GM21576 (cell line): ENCODE data around the gene SLC2A4.
"Not testable (repeated sequence)": the region's sequence is repeated elsewhere in the genome, so short reads cannot be mapped to it uniquely, and the experiment has no call there.

Experiments
- ATAC-seq: cut with Tn5 transposase; IDR thresholded peaks from one replicate; pipeline ENCODE4 v1.9.1; 2021; ENCODE audit warnings: mild to moderate bottlenecking, moderate library complexity; ENCODE audit not compliant: unreplicated experiment

Gene SLC2A4

DNA sequence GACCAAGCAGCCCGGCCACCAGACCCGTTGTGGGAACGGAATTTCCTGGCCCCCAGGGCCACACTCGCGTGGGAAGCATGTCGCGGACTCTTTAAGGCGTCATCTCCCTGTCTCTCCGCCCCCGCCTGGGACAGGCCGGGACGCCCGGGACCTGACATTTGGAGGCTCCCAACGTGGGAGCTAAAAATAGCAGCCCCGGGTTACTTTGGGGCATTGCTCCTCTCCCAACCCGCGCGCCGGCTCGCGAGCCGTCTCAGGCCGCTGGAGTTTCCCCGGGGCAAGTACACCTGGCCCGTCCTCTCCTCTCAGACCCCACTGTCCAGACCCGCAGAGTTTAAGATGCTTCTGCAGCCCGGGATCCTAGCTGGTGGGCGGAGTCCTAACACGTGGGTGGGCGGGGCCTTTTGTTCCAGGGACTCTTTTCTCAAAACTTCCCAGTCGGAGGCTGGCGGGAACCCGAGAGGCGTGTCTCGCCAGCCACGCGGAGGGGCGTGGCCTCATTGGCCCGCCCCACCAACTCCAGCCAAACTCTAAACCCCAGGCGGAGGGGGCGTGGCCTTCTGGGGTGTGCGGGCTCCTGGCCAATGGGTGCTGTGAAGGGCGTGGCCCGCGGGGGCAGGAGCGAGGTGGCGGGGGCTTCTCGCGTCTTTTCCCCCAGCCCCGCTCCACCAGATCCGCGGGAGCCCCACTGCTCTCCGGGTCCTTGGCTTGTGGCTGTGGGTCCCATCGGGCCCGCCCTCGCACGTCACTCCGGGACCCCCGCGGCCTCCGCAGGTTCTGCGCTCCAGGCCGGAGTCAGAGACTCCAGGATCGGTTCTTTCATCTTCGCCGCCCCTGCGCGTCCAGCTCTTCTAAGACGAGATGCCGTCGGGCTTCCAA, at the start of gene SLC2A4:
TSS of gene SLC2A4 (plus strand) at position 645 of the 879 bp plus-strand sequence. CDS start at position 862, 217 bp downstream.
- peak; percentile 59 for ATAC-seq

DNA sequence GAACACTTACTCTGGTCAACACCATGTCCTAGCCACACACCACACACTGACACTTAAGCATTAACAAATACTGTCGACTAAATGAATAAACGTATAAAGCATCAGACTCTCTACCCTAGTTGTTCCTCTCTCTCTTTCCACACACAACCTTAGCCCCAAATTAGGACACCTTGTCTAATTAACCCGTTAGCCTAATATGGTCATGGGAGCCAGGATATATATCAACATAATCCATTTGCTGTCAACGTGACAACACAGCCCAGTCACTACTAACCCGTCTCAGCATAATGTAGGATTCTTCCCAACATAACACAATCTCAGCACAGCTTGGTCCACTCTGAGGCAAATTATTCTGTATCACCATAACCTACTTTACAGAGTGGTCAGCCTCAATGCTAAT, 49.4 kb upstream of the SLC2A4 start:
- ATAC-seq, result no peak

DNA sequence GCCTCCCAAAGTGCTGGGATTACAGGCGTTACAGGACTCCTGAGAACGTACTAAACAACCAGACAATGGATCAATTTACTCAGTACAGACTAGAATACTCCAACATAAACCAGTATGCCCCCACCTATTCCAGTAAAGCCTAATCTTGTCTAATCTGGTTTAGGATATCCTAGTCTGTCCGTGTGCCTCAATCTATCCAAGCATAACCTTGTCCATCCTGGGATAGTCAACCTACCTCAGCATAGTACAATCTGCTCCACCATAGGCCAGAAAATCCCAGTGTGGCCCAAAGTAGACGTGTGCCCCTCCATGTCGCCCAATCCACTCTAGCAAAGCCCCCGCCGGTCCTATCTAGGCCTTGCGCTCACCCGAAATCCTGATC, 47.8 kb upstream of the SLC2A4 start:
- ATAC-seq, result no peak

DNA sequence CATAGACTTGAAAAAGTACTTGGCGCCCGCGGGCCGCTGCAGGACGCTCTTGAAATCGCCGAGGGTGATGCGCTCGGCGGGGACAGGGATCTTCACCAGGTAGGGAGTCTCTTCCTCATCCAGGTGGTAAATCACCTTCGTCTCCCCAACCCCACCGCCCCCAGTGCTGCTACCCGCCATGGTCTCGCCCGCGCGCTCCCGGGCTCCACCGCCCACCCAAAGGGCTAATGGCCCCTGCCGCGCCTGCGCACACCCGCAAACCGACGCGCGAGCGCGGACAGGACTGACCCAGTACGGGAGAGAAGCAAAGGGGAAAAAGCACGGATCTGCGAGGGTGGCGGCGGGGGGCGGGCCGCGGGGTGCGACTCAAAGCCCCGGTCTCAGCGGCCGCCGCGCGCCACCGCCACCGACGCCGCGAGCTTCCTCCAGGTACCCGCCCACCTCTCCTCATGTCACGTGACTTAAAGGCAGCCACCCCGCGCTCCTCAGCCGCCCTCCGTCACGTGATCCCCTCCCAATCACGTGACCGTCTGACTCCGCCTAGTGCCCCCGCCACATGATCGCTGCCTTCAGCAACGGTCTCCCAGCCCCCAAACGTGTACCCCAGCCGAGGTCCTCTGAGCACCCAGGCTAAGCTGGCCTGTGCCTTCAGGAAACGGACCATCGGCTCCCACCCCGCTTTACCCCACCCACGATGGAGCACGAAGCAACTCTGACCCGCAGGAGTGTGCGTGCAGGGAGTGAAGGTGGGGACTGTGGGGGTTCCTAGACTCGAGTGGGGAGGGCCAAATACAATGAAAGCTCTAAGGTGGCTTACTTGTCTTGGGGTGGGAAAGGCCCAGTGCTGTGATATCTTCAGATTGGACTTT, 47.2 kb upstream of the SLC2A4 start, which contains the start of gene DVL2:
TSS of gene DVL2 (minus strand) at position 435 of the 869 bp plus-strand sequence. CDS start at position 180, 255 bp downstream.
- ATAC-seq, result peak; percentile 39

DNA sequence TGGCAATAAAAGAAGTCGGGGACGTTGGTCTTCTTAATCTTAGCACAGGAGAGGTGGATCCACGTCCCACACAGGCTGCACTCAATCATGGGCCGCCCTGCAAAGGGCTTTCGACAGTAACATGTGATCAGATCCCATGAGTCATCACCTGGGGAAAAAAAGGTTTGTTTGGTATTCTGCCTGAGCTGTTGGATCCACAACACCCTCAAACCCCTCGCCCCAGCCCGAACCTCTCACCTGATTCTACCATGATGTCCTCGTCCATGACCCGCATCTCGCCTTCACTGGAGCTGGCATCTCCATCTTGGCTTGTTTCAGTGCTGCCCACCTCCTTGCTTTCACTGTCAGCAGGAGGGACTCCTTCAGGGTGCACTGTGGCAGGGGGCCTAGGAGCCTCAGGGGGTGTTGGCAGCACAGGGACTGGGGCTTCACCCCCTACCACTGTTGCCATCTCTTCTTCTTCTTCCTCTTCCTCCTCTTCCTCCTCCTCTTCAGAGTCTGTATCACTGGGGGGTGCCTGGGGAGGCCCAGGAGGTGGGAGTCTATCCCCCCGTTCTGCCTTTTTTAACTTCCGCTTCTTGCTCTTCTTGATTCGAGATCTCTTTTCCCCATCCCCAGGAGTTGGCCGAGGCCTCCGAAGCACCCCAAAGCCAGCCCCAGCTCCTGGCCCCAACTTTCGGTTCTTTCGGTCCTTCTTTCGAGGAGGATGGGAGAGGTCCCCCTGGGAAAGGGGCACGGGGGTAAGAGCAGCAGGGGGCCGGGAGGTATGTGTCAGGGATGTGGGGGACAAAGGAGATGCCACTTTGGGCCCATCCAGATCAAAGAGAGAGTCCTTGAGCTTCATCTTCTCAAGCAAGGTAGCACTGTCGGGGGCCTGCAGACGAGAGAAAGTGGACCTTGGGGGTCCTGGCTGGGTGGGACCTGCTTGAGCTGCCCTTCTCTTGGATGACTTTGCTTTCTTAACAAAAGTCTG, 45.5 kb upstream of the SLC2A4 start:
- no peak for ATAC-seq

DNA sequence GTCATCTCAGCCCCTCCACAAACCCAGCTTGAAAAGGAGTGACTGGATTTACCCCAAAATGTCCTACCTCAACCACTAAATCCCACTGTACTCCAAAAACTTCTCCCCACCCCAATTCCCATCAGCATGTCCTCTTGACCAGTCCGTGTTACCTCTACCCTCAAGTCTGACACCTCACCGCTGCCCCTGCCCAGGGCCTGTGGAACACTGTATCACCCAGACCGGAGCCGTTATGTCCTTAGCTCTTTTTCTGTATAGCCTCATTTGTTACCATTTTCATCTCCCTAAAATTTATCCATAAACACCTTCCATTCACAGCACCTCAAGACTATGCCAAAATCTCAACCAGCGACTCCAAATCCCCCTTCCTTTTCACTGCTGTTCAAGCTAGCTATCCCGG, 44.7 kb upstream of the SLC2A4 start:
- ATAC-seq, result no peak

DNA sequence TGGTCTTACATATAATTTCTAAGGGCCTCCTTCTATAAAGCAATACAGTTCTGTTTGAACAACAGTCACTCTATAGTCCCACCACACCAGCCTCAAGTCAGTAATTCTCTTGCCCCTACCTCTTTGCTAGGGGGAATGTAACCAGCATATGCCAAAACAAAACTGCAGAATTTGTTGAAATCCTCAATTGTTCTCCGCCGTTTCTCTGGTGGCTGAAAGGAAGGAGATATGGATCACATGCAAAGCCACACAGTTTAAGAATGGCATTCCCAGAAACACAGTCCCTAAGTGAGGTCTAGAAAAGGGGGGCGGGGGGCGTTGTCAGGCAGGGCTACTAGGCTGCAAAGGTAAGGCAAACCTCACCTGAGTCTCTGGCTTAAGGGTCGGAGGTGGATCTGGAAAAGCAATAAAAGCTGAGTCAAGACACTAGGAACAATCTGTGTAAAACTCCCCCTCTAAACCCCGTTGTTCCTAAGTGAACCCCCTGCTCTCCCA, 44.2 kb upstream of the SLC2A4 start:
- ATAC-seq, result no peak

DNA sequence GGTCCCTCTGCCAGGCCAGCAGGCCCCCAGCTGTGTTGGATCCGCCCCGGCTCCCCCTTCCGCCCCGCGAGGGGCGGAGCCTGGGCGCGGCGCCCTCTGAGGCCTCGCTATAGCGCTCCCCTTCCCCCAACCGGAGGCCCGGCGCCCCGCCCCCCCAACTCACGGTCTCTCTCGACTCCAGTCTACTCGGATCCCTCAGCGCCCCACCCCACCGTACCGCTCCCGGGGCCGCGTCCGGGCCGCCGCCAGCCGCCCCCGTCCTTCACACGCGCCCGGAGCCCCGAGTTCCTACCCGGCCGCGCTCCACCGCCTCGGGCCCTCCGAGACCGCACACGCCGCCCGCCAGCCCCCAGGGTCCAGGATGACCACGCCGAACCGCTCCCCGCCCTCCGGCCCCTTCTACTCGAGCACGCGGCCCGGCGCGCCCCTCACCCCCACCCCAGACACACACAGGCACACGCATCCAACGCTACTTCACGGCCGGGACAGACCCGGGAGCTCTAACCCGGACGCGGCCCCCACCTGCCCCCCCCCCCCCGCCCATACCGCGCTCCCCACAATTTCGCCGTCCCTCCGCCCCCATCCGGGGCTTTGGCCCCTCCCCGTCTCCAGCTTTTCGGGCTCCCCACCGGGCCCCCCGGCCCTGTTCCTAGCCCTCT, 43.6 kb upstream of the SLC2A4 start:
- no peak for ATAC-seq

DNA sequence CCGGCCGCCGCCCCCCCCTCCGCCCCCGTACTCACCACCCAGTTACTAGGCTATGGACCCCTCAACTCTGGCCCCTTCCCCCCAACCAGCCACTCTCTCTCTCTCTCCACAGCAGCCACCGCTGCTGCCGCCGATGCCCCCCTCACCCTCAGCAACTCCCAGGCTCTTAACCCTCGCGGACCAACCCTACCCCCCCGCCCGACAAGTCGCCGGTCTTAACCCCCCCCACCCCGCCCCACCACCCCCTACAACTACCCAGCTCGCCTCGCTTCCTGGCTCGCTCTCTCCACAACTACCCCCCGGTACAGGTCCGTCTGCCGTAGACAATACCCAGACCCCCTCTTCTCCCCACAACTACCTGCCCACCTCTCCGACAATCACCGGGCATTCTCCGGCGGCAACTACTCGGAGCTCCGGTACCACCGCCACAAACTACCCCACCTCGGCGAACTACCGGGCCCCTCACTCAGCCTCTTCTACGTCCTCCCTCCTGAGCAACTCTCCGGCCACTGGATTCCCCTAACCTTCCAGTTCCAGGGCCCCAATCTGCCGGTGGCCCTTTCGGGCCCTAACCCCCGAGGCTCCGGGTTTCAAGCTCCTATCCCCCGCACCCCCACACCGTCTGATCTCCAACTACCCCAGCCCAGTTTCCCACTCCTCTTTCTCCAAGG, 43.0 kb upstream of the SLC2A4 start:
- no peak for ATAC-seq

DNA sequence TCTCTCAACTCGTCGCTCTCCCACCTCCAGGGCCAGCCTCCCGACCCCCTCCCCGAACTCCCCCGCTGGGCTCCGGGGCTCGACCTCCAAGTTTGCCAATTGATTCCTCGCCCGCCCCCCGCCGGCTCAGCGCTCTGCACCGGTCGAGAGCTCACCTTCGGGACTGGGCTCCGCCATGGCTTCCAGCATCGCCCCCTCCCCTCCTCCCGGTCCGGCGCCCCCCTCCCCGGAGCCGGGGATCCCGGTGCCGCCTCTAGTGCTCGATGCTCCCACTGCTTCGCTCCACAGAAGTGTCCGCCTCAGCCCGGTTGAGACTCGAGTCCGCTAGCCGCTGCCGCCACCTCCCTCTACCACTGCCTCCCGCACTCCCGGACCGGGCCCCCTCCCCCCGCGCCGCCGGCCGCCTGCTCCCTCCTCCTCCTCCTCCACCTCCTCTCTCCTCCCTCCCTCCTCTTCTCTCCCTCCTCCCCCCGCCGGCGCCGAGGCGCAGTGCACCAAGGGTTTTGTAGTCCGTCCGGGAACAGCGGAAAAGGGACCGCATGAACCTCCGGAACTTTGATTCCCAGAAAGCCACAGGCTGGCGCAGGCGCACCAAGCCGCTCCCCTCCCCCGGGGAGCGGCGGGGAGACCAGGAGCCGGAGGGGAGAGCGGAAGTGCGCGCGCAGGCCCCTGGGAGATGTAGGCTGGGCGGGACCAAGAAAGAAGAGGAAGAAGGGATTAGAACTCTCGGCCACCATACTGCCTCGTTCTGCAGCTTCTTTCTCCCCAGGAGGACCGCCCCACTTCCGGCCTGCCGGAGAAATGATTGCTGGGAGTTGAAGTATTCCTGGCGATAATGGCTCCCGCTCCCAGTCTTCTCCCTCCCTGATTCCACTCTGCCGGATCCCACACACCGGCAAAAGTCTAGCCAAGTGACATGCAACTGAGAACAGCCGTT, 42.2 kb upstream of the SLC2A4 start, which contains the start of gene PHF23:
TSS of gene PHF23 (minus strand) at position 367 of the 937 bp plus-strand sequence. CDS start at position 189, 178 bp downstream.
- peak; percentile 47 for ATAC-seq

DNA sequence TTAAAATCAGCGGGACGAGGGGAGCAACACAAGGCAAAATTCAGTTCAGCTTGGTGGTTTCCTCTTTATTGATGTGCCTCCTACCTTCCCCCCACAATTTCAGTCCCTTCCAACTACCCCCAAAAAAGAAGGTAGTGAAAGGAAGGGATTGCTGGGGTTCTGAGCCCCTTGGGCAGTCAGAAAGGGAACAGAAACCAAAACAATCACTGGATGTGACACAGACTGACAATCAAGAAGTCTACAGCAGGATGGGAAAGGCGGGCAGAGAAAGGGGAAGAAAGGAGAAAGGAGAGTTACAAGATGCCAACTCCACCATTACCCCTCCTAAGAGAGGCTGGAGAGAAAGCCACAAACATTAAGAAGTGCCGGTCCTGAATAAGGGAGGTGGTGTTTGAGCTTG, 41.1 kb upstream of the SLC2A4 start:
- ATAC-seq, result no peak

DNA sequence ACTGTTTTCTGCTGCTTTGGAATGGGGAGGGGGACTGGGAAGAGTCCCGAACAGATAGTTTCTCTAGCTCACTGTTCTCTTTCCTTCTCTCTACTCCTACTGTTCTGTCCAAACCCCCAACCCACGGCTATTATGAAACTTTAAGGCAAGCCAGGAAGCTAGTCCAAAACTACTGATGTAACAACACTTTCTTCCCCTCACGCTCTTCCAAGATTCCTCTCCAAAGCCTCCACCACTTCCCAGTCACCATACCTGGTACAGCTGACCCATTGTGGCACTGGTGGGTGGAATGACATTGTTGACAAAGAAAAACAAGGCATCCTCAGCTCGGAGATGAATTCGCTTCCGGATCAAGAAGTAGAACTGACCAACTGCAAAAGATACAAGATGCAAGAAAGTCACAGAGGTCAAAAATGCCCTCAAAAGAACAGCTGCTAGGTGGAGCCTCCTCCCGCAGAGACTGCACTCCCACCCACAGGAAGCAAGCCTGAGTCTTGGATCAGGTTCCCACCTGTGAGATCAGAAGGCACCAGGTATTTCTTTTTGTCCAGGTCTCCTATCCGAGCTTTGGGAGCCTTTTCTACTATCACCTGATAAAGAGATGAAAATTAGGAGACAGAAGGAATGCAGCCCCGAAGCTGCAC, 40.3 kb upstream of the SLC2A4 start:
- ATAC-seq, result no peak

DNA sequence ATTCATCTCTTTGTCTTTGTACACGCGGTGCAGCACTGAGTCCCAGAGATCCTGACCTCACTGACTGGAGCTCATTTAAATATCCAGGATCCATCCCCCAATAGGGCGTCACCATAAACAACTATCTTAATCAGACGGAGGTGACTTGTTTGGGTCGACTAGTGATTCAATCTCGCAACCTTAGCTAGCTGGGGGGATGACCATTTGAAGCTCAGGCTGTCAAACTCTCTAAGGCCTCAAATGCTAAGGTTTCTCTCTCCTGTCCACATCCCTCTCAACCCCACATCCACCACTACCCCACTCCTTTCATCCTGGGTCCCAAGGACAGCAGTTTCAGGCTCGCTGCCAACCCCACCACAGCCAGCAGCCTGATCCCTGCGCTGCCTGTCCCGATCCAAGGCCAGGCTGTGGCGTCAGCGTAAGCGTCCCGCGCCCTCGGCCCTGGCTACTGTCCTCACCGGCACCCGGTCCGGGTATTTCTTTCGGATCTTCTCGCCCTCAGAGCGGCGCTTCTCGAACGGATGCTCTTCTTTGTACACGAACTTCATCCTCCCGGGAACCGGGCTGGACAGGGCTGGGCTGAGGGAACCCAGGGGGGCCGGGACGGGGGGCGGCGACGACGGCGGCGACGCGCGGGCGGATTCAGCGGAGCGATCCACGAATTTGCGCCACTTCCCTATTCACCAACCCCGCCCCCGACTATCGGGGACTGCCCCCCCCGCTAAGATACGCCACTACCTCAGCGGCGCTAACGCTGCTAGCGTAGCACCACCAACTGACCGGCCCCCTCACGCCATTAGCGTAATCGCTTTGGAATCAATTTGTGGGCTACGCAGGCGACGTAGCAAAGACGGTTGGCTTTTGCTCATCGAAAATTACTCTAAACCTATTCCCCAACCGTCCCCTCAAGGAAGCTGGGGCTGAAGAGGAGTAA, 39.5 kb upstream of the SLC2A4 start, which contains the start of gene GABARAP:
TSS of gene GABARAP (minus strand) at position 667 of the 934 bp plus-strand sequence. CDS start at position 548, 119 bp downstream.
- ATAC-seq, result no peak

DNA sequence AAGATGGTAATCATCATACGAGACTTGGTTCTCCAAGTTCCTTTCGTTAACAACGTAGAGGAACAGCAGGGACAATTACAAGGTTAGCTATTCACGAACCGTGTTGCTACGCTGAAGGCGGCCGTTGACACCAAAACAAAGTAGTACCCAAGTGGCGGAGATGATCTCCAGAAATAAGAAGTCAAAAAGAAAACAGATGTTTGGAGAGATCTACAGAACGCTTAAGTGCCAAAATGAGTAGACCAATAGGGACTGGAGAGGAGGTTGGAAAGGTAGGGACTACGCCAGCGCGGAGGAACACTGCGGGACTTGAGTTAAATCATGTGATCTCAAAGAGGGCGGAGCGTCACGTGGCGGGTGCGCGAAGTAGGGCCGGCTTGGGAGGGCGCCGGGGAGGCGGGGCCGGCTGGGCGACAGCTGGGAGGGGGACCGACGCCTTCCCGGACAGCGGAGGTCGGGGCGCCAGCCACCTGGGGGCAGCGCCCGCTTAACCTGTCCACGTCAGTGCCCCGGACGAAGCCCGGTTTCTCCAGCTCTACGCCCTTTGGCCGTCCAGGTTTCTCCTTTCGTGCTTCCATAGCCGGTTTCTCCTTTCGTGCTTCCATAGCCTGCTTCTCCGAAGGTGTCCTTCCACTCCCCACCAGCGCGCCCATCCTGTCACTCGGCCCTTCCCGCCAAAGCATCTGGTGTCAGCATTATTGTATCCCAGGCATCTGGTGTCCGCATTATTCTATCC, 38.6 kb upstream of the SLC2A4 start:
- peak; percentile 37 for ATAC-seq

DNA sequence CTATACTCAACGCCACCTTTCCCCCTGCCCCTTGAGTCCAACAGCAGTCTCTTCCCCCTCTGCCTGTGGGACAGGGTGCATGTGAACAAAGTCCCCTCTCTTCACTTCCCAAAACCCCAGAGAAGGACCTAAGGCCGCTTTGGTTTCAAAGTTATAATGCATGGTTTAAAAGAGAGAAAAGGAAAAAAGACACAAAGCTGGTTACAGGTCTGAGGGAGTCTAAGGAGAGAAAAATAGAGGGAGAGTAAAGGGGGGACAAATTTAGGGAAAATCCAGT, 38.1 kb upstream of the SLC2A4 start:
- no peak for ATAC-seq

DNA sequence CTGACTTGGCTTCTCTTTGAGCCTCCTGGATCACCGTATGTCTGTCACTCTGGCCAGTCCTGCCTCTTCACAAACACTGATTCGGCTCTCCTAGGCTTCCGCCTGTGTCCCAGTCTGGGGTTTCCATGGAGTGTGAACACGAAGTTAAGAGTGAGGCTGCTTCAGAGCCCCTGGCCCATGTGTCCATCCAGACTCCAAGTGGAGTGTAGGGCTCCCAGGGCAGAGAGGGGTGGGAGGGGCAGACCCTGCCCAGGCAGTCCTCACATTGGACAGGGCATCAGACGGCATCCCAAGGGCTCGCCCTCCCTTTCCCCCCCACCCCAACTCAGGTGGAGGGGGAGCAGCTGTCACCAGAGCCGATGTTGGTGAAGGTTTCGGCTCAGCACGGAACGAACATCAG, 37.7 kb upstream of the SLC2A4 start:
- not testable (repeated sequence) for ATAC-seq
